ENCODE results near the gene F5.
"Not testable (repeated sequence)": the region's sequence is repeated elsewhere in the genome, so short reads cannot be mapped to it uniquely, and the experiment has no call there.

F5 gene

GRCh38 chr1:169546087-169546995 is 39.9 kb downstream of the F5 start:
- peak; percentile 72 to 80 for DNase-seq
- TF ChIP-seq POLR2A (IDR thresholded peaks at IDR 0.05; ENCODE audit: low read length) (no peak), GATA1 (IDR thresholded peaks at IDR 0.05; ENCODE audit: low read depth, low read length) (no peak)

GRCh38 chr1:169545472-169545871 is 40.8 kb downstream of the F5 start:
- no peak for DNase-seq
- TF ChIP-seq POLR2A (IDR thresholded peaks at IDR 0.05; ENCODE audit: low read length) (no peak), GATA1 (IDR thresholded peaks at IDR 0.05; ENCODE audit: low read depth, low read length) (no peak)

- TF ChIP-seq GATA1 (IDR thresholded peaks at IDR 0.05; ENCODE audit: low read depth, low read length) = no peak
- no peak for TF ChIP-seq POLR2A (IDR thresholded peaks at IDR 0.05; ENCODE audit: low read length)
- no peak for DNase-seq
Measured at GRCh38 chr1:169538998-169539871, 47.0 kb downstream of the F5 start.

- TF ChIP-seq POLR2A (IDR thresholded peaks at IDR 0.05; ENCODE audit: low read length) (no peak), GATA1 (IDR thresholded peaks at IDR 0.05; ENCODE audit: low read depth, low read length) (no peak)
- no peak for DNase-seq
Measured at GRCh38 chr1:169534653-169535052, 51.6 kb downstream of the F5 start.

- not testable (repeated sequence) for DNase-seq
Measured at GRCh38 chr1:169533528-169534190, 52.6 kb downstream of the F5 start.

- DNase-seq = no peak
- TF ChIP-seq POLR2A (IDR thresholded peaks at IDR 0.05; ENCODE audit: low read length) (no peak), GATA1 (IDR thresholded peaks at IDR 0.05; ENCODE audit: low read depth, low read length) (no peak)
Measured at GRCh38 chr1:169530448-169530847, 55.8 kb downstream of the F5 start.

GRCh38 chr1:169529068-169529642 is 57.1 kb downstream of the F5 start:
- DNase-seq = no peak
- TF ChIP-seq POLR2A (IDR thresholded peaks at IDR 0.05; ENCODE audit: low read length) (no peak), GATA1 (IDR thresholded peaks at IDR 0.05; ENCODE audit: low read depth, low read length) (no peak)

- no peak for TF ChIP-seq GATA1 (IDR thresholded peaks at IDR 0.05; ENCODE audit: low read depth, low read length)
- no peak for TF ChIP-seq POLR2A (IDR thresholded peaks at IDR 0.05; ENCODE audit: low read length)
- DNase-seq = peak; percentile 7 to 52
Measured at GRCh38 chr1:169528215-169529067, 57.8 kb downstream of the F5 start.

GRCh38 chr1:169527451-169528214 is 58.6 kb downstream of the F5 start:
- no peak for TF ChIP-seq POLR2A (IDR thresholded peaks at IDR 0.05; ENCODE audit: low read length)
- no peak for TF ChIP-seq GATA1 (IDR thresholded peaks at IDR 0.05; ENCODE audit: low read depth, low read length)
- DNase-seq = no peak

GRCh38 chr1:169527001-169527400 is 59.3 kb downstream of the F5 start:
- TF ChIP-seq POLR2A (IDR thresholded peaks at IDR 0.05; ENCODE audit: low read length) = no peak
- TF ChIP-seq GATA1 (IDR thresholded peaks at IDR 0.05; ENCODE audit: low read depth, low read length) = no peak
- no peak for DNase-seq

- peak in 1 of 2 experiments; percentile 6 for DNase-seq
- no peak for TF ChIP-seq GATA1 (IDR thresholded peaks at IDR 0.05; ENCODE audit: low read depth, low read length)
Measured at GRCh38 chr1:169526120-169526832, 60.0 kb downstream of the F5 start.

GRCh38 chr1:169525391-169525790 is 60.9 kb downstream of the F5 start:
- TF ChIP-seq GATA1 (IDR thresholded peaks at IDR 0.05; ENCODE audit: low read depth, low read length) (no peak), POLR2A (IDR thresholded peaks at IDR 0.05; ENCODE audit: low read length) (no peak)
- DNase-seq = no peak
